H1 (cell line): ENCODE data around the gene ETF1. TPM values are rescaled to one million over a fixed set of nuclear protein-coding genes. Genes with fewer than 3 reads are reported as not detected.

Source experiments
- EGR1 ChIP-seq: IDR thresholded peaks from 2 replicates; pipeline ENCODE4 v1.6.1; 2011; ENCODE audit warnings: low read depth, low read length, borderline replicate concordance
- RFX5 ChIP-seq: IDR thresholded peaks from 2 replicates; pipeline ENCODE4 v1.6.1; 2011; ENCODE audit warnings: low read depth, low read length, improper control_type of control experiment, borderline replicate concordance
- ZNF274 ChIP-seq: IDR thresholded peaks from 2 replicates; pipeline ENCODE4 v1.7.0; 2012; ENCODE audit warnings: low read length, borderline replicate concordance; ENCODE audit errors: extremely low read depth
- polyA plus RNA-seq, 7 experiments: library from polyadenylated mRNA; depleted of rRNA in 3 of 7; stranded (reverse) in 5 of 7; unstranded in 2 of 7; fragments of >200 nt in 5 of 7; fragments of 200-250 nt in 2 of 7; gene quantifications; 1 replicate in 5 of 7; 2 replicates in 1 of 7; 4 replicates in 1 of 7; pipeline versions ENCODE4 v1.2.1 to v1.2.3, GENCODE V29; 2011 to 2013; ENCODE audit warnings: missing spikeins in 2 of 7, mixed read lengths in 2 of 7
- total RNA-seq: library from RNA; stranded (reverse); fragmentation: NEBNext Ultra II Directional; extraction: Animal tissue kit (Norgen Biotek cat#: 25700); gene quantifications from 2 replicates; pipeline ENCODE4 v1.2.1, GENCODE V29; 2021

Gene ETF1
- total and polyA plus RNA-seq, 2 of the 8 experiments (the other 6 are each of a cell fraction or from before 2014, with no cell fraction given) = 50.5 to 168 TPM

GRCh38 chr5:138492560-138493045 lies 50.4 kb downstream of the ETF1 start (continued):
- TF ChIP-seq RFX5 (no peak), EGR1 (no peak), ZNF274 (no peak)
- TF ChIP-seq, all 59 proteins: peak for 0
